ENCODE measurements around the gene MRPL49. TPM values are rescaled to one million over a fixed set of nuclear protein-coding genes. Genes with fewer than 3 reads are reported as not detected.

The MRPL49 gene
- 94.3 TPM for polyA plus RNA-seq (2012; ENCODE audit: insufficient read depth, insufficient read length)

DNA sequence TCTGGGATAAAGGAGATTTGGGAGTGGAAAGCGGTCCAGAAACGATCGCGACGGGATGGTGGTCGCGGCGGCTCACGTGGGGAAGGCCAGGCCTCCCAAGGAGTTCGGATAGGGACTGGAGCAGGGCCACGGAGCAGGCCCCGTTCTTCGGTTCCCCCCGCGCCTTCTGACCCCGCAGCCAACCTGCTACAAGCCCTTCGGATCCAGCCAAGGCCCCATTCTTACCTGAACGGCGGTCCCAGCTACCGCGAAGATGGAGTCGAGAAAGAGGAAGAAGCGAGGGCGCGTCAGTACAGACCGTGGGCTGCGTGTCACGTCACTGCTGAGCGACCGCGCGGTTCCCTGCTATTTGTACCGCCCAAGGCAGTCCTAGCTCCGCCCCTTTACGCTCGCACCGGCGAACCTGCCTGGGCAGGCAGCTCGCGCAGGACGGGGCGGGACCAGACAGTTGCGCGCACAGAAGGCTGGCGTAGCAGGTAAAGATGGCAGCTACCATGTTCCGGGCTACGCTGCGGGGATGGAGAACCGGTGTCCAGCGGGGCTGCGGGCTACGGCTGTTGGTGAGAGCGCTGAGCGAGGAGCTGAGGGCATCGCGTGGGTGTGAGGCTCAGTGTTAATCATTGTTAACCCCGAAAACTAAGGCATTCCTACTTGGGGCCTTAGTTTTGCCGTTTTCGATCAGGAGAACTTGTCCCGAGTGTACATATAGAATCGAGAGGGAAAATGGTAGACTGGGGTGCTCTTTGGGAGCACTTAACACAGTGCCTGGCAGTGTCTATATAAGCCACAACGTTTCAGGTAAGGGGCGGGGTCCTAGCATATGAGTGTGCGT lies at the start of gene MRPL49, which contains the start of gene FAU:
TSS of gene MRPL49 (plus strand) at position 457 of the 832 bp plus-strand sequence. CDS start at position 483, 26 bp downstream.
TSS of gene FAU (minus strand) at position 270 of the 832 bp plus-strand sequence. CDS start 321 bp downstream, outside the sequence.
- H3K4me3 ChIP-seq (ENCODE audit: low read length): peak within 1 kb of the TSS; percentile 100
- DNase-seq (ENCODE audit: low read depth, low spot score): peak; percentile 97

DNA sequence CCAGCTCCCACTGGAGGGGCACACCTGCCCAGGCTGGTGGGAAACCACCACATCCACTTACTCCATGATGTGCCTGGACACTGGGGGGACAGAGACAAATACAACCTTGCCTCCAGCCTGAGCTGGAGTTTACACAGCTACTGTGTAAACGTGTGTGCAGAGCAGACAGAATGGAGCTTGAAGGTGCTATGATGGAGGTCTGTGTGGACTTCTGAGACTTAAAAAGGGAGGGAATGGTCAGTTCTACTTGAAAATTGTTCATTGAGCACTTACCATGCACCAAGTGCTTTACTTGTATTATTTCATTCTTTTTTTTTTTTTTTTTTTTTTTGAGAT lies 49.5 kb upstream of the MRPL49 start:
- DNase-seq (ENCODE audit: low read depth, low spot score): no peak
- H3K4me3 ChIP-seq (ENCODE audit: low read length): no peak overlapping the region

DNA sequence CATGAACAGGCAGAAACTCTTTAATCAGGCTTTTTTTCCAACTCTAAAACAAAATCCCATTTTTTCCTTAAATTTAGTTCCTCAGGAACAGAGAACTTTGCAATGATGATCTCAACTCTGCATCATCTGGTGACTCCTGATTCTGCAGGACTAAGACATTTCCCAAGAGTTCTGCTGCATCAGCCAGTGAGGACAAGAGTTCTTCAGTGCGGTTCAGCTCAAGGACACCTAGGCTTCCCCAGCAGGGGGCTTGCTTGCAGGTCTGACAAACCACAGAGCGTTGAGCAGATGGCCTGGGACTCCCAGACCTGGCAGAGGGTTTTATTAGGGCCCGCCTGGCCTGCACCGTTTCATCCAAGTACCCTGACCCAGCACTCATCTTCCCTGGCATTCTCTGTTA lies 44.7 kb upstream of the MRPL49 start:
- no peak for DNase-seq (ENCODE audit: low read depth, low spot score)
- H3K4me3 ChIP-seq (ENCODE audit: low read length): no peak overlapping the region

DNA sequence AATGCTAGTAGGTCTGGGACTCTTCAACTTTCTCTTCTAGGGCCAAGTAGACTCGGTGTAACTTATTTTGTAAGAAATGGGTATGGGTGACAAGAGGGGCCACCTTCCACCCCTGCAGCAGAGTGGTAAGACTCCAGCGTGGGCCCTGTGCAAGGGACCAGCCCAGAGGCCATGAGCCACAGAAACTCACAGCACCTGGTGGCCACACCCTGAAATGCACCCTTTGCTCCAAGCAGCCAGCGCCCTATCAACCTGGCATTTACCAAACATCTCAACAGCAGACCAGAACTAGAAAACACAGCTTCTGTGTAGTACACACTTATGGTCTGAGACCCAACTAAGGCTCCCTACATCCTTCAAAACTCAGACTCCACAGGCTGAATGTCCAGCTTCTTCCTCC lies 44.0 kb upstream of the MRPL49 start:
- peak; percentile 56 for DNase-seq (ENCODE audit: low read depth, low spot score)
- no peak overlapping the region for H3K4me3 ChIP-seq (ENCODE audit: low read length)

DNA sequence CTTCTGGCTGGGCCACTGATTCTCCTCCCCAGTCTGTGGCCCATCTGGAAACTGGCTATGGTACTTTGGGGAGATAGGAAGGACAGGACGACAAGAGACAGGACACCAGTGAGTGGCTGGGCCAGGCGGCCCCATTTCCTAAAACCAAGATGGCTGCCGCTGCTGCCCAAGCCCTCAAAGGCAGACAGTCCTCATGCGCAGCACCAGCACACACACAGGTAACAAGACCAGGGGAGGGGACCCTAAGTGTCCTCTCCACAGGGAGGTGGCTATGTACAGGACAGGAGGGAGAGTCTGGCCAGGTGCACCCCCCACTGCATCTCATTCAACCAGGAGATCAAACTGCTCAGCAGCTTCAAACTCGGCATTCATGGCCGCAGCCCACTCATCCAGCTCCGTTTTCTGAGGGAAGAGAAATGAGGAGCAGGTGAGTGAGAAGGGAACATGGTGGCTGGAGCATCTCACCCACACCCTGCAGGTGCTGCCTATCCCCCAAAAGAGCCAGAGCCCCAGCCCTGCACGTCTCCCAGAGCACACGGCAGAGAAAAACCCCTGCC lies 43.3 kb upstream of the MRPL49 start:
- H3K4me3 ChIP-seq (ENCODE audit: low read length): no peak overlapping the region
- no peak for DNase-seq (ENCODE audit: low read depth, low spot score)

DNA sequence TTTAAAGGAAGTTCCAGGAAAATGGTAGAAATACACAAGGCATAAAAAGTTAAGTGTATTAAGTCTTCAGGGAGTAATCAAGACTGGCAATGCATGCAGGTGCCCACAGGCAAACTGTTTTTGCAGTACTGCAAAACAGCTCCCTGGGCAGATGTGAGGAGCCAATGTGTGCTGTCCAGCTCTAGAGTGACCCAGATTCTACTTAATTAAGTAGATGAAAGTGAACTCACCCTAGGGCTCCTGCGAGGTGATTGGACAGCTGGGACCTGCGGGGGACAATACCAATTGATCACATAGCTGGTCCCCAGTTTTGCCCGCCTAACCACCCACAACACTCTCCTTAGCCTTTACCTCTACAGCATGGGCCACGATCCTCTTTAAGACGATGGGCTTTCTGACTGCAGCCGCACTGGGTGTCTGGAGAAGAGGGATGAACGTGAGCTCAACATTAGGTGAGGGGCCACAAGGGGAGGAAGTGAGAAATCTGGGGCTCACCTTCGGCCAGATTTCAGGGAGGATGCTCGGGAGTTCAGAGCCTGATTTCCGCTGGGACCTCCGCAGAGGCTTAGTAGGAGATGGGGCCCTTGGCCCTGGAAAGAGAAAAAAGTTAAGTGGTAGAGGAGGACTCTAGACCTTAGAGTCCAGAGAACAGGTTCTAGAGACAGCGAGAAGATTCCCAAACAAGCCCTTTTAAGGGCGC lies 38.8 kb upstream of the MRPL49 start:
- H3K4me3 ChIP-seq (ENCODE audit: low read length): peak overlapping the region; percentile 99

DNA sequence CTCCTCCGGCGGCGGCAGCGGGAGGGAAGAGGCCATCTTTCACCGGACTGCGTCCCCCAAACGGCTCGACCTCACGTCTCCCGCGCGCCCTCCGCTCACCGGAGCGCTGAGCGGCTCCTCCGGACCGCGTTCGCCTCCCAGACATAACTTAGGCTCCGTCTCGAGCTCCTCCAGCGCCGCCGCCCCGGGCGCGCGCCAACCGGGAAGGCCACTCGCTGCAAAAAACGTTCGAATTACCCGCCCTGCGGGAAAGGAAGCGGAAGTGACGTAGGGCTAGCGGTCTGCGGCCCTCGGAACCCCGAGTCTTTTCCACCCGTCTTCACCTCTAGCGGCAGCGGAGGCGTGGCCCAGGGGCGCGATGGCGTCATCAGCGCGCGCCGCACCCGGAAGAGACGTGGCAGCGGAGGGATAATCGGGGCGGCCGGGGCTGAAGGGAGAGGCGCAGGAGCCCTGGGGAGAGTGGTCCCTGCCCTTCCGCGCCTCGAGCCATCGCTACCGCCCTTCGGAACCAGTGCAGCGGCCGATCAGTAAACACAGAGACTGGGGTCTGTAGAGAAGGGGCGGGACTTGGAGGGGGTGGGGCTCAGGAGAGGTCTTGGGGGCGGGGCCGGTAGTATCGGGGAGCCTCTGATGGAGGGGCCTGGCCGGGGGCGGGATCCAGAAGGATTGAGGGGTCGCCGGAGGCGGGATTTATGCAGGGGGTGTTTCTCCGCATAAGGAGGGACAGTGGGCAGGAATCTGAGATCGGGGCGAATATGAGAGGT lies 38.1 kb upstream of the MRPL49 start, which contains the start of the genes CDCA5 and ZFPL1:
TSS of gene CDCA5 (minus strand) at position 207 of the 764 bp plus-strand sequence. CDS start at position 145, 62 bp downstream.
TSS of gene ZFPL1 (plus strand) at position 389 of the 764 bp plus-strand sequence. CDS start 477 bp downstream, outside the sequence.
- DNase-seq (ENCODE audit: low read depth, low spot score): peak; percentile 94
- peak within 1 kb of the TSS; percentile 99 for H3K4me3 ChIP-seq (ENCODE audit: low read length)

More for the DNA sequence above, 38.8 kb upstream of the MRPL49 start:
- DNase-seq (ENCODE audit: low read depth, low spot score): no peak

- DNase-seq (ENCODE audit: low read depth, low spot score): no peak
- peak overlapping the region; percentile 99 for H3K4me3 ChIP-seq (ENCODE audit: low read length)
Observed at GRCh38 chr11:65084598-65085375, 37.3 kb upstream of the MRPL49 start.

GRCh38 chr11:65085446-65085845 lies 36.7 kb upstream of the MRPL49 start:
- no peak for DNase-seq (ENCODE audit: low read depth, low spot score)
- no peak overlapping the region for H3K4me3 ChIP-seq (ENCODE audit: low read length)

DNA sequence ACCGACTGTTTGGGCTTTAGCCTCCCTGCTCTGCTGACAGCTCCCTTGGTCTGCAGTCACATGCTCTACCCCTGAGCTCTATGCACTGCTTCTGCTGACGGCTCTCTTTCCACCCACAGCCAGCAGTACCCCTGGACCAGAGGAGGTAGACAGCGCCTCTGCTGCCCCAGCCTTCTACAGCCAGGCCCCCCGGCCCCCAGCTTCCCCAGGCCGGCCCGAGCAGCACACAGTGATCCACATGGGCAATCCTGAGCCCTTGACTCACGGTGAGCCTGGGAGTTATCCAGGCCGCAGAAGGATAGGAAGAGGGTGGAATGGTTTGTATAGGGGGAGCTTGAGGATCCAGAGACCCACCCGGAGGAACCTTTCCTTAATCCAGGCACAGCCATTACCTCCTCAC lies 35.3 kb upstream of the MRPL49 start:
- DNase-seq (ENCODE audit: low read depth, low spot score): no peak
- no peak overlapping the region for H3K4me3 ChIP-seq (ENCODE audit: low read length)

DNA sequence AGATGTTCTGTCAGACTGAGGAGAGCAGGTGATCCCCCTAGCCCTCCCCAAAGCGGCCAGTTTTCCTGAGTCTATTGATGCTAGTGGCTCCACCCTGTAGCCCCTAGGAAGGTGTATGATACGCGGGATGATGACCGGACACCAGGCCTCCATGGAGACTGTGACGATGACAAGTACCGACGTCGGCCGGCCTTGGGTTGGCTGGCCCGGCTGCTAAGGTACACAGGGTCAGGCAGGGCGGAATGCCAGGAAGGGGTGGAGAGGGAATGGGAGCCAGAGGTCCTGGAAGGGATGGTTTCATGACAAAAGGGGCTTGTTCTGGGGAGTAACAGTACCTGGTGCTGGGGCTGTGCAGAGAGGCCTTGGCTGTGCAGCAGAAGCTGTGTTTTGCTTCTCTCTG lies 34.9 kb upstream of the MRPL49 start:
- DNase-seq (ENCODE audit: low read depth, low spot score): no peak
- H3K4me3 ChIP-seq (ENCODE audit: low read length): no peak overlapping the region

DNA sequence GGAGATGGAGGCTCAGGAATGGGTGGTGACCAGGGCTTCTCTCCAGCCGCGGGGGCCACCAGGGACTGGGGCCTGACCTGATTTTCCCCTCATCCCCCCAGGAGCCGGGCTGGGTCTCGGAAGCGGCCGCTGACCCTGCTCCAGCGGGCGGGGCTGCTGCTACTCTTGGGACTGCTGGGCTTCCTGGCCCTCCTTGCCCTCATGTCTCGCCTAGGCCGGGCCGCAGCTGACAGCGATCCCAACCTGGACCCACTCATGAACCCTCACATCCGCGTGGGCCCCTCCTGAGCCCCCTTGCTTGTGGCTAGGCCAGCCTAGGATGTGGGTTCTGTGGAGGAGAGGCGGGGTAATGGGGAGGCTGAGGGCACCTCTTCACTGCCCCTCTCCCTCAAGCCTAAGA lies 34.3 kb upstream of the MRPL49 start:
- H3K4me3 ChIP-seq (ENCODE audit: low read length): no peak overlapping the region
- no peak for DNase-seq (ENCODE audit: low read depth, low spot score)

- no peak for DNase-seq (ENCODE audit: low read depth, low spot score)
- no peak overlapping the region for H3K4me3 ChIP-seq (ENCODE audit: low read length)
Observed at GRCh38 chr11:65089621-65090020, 32.5 kb upstream of the MRPL49 start.

GRCh38 chr11:65090628-65091027 lies 31.5 kb upstream of the MRPL49 start:
- no peak overlapping the region for H3K4me3 ChIP-seq (ENCODE audit: low read length)
- no peak for DNase-seq (ENCODE audit: low read depth, low spot score)

DNA sequence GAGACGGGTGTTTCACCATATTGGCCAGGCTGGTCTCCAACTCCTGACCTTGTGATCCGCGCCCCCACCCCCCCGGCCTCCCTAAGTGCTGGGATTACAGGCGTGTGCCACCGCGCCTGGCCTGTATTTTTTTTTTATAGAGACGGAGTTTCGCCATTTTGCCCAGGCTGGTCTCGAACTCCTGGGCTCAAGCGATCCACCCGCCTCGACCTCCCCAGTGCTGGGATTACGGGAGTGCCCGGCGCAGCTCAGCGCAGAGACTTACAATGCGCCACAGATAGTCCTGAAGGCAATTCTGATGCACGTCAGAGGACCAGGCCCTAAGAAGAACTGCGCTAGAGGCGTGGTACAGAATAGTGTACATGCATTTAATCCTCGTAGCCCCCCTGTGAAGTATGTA lies 26.7 kb upstream of the MRPL49 start:
- H3K4me3 ChIP-seq (ENCODE audit: low read length): peak overlapping the region; percentile 92
- DNase-seq (ENCODE audit: low read depth, low spot score): no peak

DNA sequence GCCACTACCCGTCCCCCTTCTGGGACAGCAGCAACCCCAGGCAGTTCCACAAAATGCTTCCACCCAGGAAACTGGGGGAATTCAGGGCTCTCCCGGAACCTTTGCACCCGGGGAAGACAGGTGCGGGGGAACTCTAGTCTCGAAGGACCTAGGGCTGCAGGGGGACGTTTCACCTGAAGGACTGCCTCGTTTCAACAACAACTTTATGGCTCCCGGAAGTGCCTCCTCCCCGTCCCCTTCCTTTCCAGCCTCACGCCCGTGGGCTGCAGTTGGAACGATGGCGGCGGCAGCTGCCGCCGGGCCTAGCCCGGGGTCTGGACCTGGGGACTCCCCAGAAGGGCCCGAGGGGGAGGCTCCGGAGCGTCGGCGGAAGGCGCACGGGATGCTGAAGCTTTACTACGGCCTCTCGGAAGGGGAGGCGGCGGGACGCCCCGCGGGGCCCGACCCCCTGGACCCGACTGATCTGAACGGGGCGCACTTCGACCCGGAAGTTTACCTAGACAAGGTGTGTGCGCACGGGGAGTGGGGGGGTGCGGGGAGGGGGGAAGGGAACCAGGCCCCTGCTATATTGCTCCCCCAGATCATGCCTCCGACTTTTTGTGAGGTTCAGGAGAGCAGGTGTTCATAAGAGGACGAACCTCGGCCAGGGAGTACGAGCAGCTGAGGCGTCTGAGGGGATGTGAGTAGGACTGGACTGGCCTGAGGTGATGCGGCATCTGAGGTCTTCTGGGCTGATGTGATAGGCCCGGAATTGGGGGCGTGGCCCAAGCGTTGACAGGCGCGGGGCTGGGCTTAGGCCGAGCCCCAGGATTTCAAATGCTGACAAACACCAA lies 25.9 kb upstream of the MRPL49 start, which contains the start of gene VPS51:
TSS of gene VPS51 (plus strand) at position 241 of the 833 bp plus-strand sequence. CDS start at position 278, 37 bp downstream.
- peak within 1 kb of the TSS; percentile 92 for H3K4me3 ChIP-seq (ENCODE audit: low read length)
- DNase-seq (ENCODE audit: low read depth, low spot score): peak; percentile 93

DNA sequence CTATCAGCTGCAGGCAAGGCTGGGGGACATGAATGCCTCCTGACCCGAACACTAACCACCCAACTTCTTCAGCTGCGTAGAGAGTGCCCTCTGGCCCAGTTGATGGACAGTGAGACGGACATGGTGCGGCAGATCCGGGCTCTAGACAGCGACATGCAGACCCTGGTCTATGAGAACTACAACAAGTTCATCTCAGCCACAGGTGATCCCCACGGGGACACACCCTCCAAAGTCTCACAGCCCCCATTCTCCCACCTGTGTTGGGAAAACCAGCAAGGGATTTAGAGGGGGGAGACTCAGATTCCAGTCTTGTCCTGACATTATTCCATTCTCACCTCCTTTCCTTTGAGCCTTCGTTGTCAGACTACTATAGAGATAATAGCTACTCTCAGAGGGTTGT lies 25.2 kb upstream of the MRPL49 start:
- DNase-seq (ENCODE audit: low read depth, low spot score): no peak
- H3K4me3 ChIP-seq (ENCODE audit: low read length): peak overlapping the region; percentile 92

Measured in Jurkat, Clone E6-1 (cell line).